Keratinocyte (primary cell): ENCODE results near the gene IRF2BP1.

Experiments
- CTCF ChIP-seq, 3 experiments: IDR thresholded peaks in 1 of 3; conservative IDR thresholded peaks in 1 of 3; optimal IDR thresholded peaks in 1 of 3; 2 replicates in 2 of 3; 3 replicates in 1 of 3; pipeline versions ENCODE3 to v1.5.1; 2011; ENCODE audit warnings: low read length in 3 of 3, mild to moderate bottlenecking in 3 of 3, moderate library complexity in 2 of 3, control low read depth in 1 of 3, inconsistent platforms in 1 of 3; ENCODE audit not compliant: insufficient read depth in 2 of 3; ENCODE audit errors: extremely low read depth in 1 of 3
- EZH2 ChIP-seq: IDR thresholded peaks from one replicate; pipeline ENCODE4 v1.6.1; 2012; ENCODE audit warnings: inconsistent platforms, mild to moderate bottlenecking, low read length, moderate library complexity

GRCh38 chr19:45872095-45872919 lies 13.6 kb downstream of the IRF2BP1 start:
- TF ChIP-seq CTCF (optimal IDR thresholded peaks at IDR 0.05 in 1 of 3, IDR thresholded peaks at IDR 0.05 in 1 of 3, conservative IDR thresholded peaks at IDR 0.05 in 1 of 3; ENCODE audit: extremely low read depth in 1 of 3, insufficient read depth in 2 of 3, low read length in 3 of 3) (no peak), EZH2 (no peak)
